Esophagus squamous epithelium (tissue), 4 donors: Measurements from ENCODE around the gene RSBN1L.

ENCODE experiments used
- POLR2A ChIP-seq, 4 donors: fragments of 450-650 bp; IDR thresholded peaks; one replicate each; pipeline ENCODE4 v1.6.1; 2017; ENCODE audit warnings: antibody characterized with exemption in 4 of 4, mild to moderate bottlenecking in 4 of 4, moderate library complexity in 3 of 4
- TF ChIP-seq, protein P1 (sequence below), 6 experiments: fragments of 450-650 bp in 4 of 6; fragments of 200-600 bp in 2 of 6; sonication (generic) in 2 of 6; IDR thresholded peaks; one replicate each; pipeline ENCODE4 v1.5.1; 2016 to 2019; ENCODE audit warnings: antibody characterized with exemption in 6 of 6, mild to moderate bottlenecking in 4 of 6, moderate library complexity in 4 of 6

DNA sequence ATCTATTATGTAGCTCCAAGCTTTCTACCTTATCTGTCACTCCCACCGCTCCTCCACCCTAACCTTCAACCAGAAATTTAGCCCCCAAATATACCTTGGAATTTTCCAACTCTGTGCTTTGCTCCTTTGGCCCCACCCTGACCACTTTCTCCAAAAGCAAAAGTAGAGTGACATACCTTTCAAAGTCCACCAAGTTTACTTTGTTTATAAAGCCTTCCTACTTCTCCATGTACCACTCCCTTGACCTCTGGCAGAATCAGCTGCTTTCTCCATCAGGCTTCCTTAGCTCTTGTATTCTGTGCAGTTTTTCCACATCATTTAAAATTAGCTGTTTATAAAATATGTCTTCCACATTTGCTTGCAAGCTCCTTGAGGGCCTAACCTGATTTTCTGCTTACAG is 40.9 kb upstream of the RSBN1L start:
- TF ChIP-seq POLR2A (IDR thresholded peaks at IDR 0.05) = no peak
- TF ChIP-seq, protein P1, sequence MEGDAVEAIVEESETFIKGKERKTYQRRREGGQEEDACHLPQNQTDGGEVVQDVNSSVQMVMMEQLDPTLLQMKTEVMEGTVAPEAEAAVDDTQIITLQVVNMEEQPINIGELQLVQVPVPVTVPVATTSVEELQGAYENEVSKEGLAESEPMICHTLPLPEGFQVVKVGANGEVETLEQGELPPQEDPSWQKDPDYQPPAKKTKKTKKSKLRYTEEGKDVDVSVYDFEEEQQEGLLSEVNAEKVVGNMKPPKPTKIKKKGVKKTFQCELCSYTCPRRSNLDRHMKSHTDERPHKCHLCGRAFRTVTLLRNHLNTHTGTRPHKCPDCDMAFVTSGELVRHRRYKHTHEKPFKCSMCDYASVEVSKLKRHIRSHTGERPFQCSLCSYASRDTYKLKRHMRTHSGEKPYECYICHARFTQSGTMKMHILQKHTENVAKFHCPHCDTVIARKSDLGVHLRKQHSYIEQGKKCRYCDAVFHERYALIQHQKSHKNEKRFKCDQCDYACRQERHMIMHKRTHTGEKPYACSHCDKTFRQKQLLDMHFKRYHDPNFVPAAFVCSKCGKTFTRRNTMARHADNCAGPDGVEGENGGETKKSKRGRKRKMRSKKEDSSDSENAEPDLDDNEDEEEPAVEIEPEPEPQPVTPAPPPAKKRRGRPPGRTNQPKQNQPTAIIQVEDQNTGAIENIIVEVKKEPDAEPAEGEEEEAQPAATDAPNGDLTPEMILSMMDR (IDR thresholded peaks at IDR 0.05) = no peak
